ENCODE measurements around the gene PCA3.

DNA sequence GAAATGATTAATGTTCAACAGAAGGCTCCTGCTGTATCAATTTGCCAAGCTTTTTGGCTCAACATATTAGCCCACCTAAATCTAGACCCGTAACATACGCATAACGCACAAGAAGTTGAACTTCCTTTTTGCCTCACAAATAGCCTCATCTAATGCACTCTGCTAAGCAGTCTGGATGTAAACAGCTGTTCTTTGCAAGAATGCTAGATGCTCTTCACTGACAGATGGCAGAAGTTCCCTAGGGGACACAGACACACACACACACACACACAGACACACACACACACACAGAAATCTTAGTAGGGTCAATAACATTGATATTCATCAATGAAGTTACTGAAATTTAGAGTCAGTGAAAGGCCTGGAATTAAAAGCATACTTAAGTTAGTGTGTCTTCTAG, 13.2 kb upstream of the PCA3 start:
- no peak for TF ChIP-seq ETV6 (CRISPR knock-in tag; IDR thresholded peaks at IDR 0.05)
- TF ChIP-seq, protein P1, sequence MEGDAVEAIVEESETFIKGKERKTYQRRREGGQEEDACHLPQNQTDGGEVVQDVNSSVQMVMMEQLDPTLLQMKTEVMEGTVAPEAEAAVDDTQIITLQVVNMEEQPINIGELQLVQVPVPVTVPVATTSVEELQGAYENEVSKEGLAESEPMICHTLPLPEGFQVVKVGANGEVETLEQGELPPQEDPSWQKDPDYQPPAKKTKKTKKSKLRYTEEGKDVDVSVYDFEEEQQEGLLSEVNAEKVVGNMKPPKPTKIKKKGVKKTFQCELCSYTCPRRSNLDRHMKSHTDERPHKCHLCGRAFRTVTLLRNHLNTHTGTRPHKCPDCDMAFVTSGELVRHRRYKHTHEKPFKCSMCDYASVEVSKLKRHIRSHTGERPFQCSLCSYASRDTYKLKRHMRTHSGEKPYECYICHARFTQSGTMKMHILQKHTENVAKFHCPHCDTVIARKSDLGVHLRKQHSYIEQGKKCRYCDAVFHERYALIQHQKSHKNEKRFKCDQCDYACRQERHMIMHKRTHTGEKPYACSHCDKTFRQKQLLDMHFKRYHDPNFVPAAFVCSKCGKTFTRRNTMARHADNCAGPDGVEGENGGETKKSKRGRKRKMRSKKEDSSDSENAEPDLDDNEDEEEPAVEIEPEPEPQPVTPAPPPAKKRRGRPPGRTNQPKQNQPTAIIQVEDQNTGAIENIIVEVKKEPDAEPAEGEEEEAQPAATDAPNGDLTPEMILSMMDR (IDR thresholded peaks at IDR 0.05), result no peak
- no peak for TF ChIP-seq NR3C1 (CRISPR knock-in tag; conservative IDR thresholded peaks at IDR 0.05; ENCODE audit: low read depth)
- no peak for TF ChIP-seq CREB1 (CRISPR knock-in tag; IDR thresholded peaks at IDR 0.05)
- no peak for TF ChIP-seq NR2C2 (CRISPR knock-in tag; IDR thresholded peaks at IDR 0.05)
- TF ChIP-seq, protein P2, sequence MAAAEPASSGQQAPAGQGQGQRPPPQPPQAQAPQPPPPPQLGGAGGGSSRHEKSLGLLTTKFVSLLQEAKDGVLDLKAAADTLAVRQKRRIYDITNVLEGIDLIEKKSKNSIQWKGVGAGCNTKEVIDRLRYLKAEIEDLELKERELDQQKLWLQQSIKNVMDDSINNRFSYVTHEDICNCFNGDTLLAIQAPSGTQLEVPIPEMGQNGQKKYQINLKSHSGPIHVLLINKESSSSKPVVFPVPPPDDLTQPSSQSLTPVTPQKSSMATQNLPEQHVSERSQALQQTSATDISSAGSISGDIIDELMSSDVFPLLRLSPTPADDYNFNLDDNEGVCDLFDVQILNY (CRISPR knock-in tag; IDR thresholded peaks at IDR 0.05), result no peak
- TF ChIP-seq GABPB1 (CRISPR knock-in tag; IDR thresholded peaks at IDR 0.05), result no peak
- no peak for TF ChIP-seq ZNF416 (CRISPR knock-in tag; IDR thresholded peaks at IDR 0.05)
- TF ChIP-seq, protein P3, sequence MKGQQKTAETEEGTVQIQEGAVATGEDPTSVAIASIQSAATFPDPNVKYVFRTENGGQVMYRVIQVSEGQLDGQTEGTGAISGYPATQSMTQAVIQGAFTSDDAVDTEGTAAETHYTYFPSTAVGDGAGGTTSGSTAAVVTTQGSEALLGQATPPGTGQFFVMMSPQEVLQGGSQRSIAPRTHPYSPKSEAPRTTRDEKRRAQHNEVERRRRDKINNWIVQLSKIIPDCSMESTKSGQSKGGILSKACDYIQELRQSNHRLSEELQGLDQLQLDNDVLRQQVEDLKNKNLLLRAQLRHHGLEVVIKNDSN (CRISPR knock-in tag; IDR thresholded peaks at IDR 0.05), result no peak
- TF ChIP-seq NFE2L1 (CRISPR knock-in tag; IDR thresholded peaks at IDR 0.05), result no peak

Data from WTC11 (cell line).